KMS-11 (cell line): Measurements from ENCODE around the gene APCDD1L.

Source experiments
- H2AFZ ChIP-seq: fragments of 200-600 bp; sonication (generic); 2 replicates; pipeline ENCODE4 v1.6.1; 2016; ENCODE audit warnings: antibody characterized with exemption, mixed run types, low read depth
- H3K27ac ChIP-seq: fragments of 200-600 bp; sonication (generic); 2 replicates; pipeline ENCODE4 v1.6.1; 2016; ENCODE audit warnings: mild to moderate bottlenecking, mixed run types
- H3K27me3 ChIP-seq: fragments of 200-600 bp; sonication (generic); 2 replicates; pipeline ENCODE4 v1.6.1; 2017; ENCODE audit warnings: mild to moderate bottlenecking, low read depth, mixed run types, moderate library complexity; ENCODE audit not compliant: insufficient read depth
- H3K36me3 ChIP-seq: fragments of 200-600 bp; sonication (generic); 2 replicates; pipeline ENCODE4 v1.6.1; 2017; ENCODE audit warnings: mild to moderate bottlenecking, mixed run types; ENCODE audit not compliant: insufficient read depth
- H3K4me1 ChIP-seq: fragments of 200-600 bp; sonication (generic); 2 replicates; pipeline ENCODE4 v1.6.1; 2016; ENCODE audit warnings: mild to moderate bottlenecking, low read depth, mixed run types; ENCODE audit not compliant: poor library complexity, severe bottlenecking
- H3K4me2 ChIP-seq: fragments of 200-600 bp; sonication (generic); 2 replicates; pipeline ENCODE4 v1.7.0; 2016; ENCODE audit warnings: mild to moderate bottlenecking, mixed run types
- H3K4me3 ChIP-seq: fragments of 200-600 bp; sonication (generic); IDR thresholded peaks from 2 replicates; pipeline ENCODE4 v1.6.1; 2017; ENCODE audit warnings: low read depth, low read length, mixed read lengths; ENCODE audit not compliant: insufficient read depth
- H3K79me2 ChIP-seq: fragments of 200-600 bp; sonication (generic); 2 replicates; pipeline ENCODE4 v1.6.1; 2016; ENCODE audit warnings: low read depth, mixed run types; ENCODE audit not compliant: insufficient read depth
- H3K9ac ChIP-seq: fragments of 200-600 bp; sonication (generic); 2 replicates; pipeline ENCODE4 v1.6.1; 2016; ENCODE audit warnings: mild to moderate bottlenecking, mixed run types
- H4K20me1 ChIP-seq: fragments of 200-600 bp; sonication (generic); 2 replicates; pipeline ENCODE4 v1.6.1; 2016; ENCODE audit warnings: mild to moderate bottlenecking, mixed run types; ENCODE audit not compliant: insufficient read depth
- CTCF ChIP-seq: fragments of 200-600 bp; sonication (generic); conservative IDR thresholded peaks from 2 replicates; pipeline ENCODE4 v1.6.1; 2017; ENCODE audit warnings: low read depth, mild to moderate bottlenecking, antibody characterized with exemption, low read length, moderate library complexity, mixed read lengths

Gene APCDD1L

GRCh38 chr20:58447511-58448391, 67.4 kb downstream of the APCDD1L start:
- Histone ChIP-seq H3K27me3 (no peaks in the 10 kb centered on the region), H3K27ac (no peak overlapping the region), H3K79me2 (no peaks in the 10 kb centered on the region), H3K9ac (no peak overlapping the region), H3K4me3 (no peak overlapping the region), H4K20me1 (no peaks in the 10 kb centered on the region), H3K4me1 (peaks cover 6% of the 10 kb centered on the region), H2AFZ (no peak overlapping the region), H3K4me2 (no peak overlapping the region), H3K36me3 (no peaks in the 10 kb centered on the region; the same call in 1 of the 2 replicates)
- peak; percentile 60 for TF ChIP-seq CTCF

GRCh38 chr20:58446960-58447265, 68.3 kb downstream of the APCDD1L start:
- no peaks in the 10 kb centered on the region for H3K4me1 ChIP-seq
- H3K36me3 ChIP-seq: no peaks in the 10 kb centered on the region; the same call in 1 of the 2 replicates
- TF ChIP-seq CTCF: no peak
- H2AFZ ChIP-seq: no peak overlapping the region
- H3K79me2 ChIP-seq: no peaks in the 10 kb centered on the region
- no peak overlapping the region for H3K9ac ChIP-seq
- H3K4me2 ChIP-seq: no peak overlapping the region
- no peaks in the 10 kb centered on the region for H4K20me1 ChIP-seq
- no peak overlapping the region for H3K27ac ChIP-seq
- no peaks in the 10 kb centered on the region for H3K27me3 ChIP-seq
- no peak overlapping the region for H3K4me3 ChIP-seq

GRCh38 chr20:58446264-58446959, 68.8 kb downstream of the APCDD1L start:
- no peaks in the 10 kb centered on the region for H4K20me1 ChIP-seq
- no peaks in the 10 kb centered on the region for H3K4me1 ChIP-seq
- no peak overlapping the region for H3K4me2 ChIP-seq
- no peak overlapping the region for H3K27ac ChIP-seq
- H3K79me2 ChIP-seq: peaks cover 1% of the 10 kb centered on the region; the same call in 1 of the 2 replicates
- no peak overlapping the region for H2AFZ ChIP-seq
- no peaks in the 10 kb centered on the region for H3K27me3 ChIP-seq
- no peak overlapping the region for H3K4me3 ChIP-seq
- H3K36me3 ChIP-seq: no peaks in the 10 kb centered on the region; the same call in 1 of the 2 replicates
- H3K9ac ChIP-seq: no peak overlapping the region
- no peak for TF ChIP-seq CTCF

DNA sequence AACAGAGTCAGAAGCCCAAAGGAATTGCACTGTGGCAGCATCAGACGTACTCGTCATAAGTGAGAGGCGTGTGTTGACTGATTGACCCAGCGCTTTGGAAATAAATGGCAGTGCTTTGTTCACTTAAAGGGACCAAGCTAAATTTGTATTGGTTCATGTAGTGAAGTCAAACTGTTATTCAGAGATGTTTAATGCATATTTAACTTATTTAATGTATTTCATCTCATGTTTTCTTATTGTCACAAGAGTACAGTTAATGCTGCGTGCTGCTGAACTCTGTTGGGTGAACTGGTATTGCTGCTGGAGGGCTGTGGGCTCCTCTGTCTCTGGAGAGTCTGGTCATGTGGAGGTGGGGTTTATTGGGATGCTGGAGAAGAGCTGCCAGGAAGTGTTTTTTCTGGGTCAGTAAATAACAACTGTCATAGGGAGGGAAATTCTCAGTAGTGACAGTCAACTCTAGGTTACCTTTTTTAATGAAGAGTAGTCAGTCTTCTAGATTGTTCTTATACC, 70.4 kb downstream of the APCDD1L start:
- Histone ChIP-seq H2AFZ (no peak overlapping the region), H3K4me3 (no peak overlapping the region), H3K4me1 (no peaks in the 10 kb centered on the region), H3K27me3 (no peaks in the 10 kb centered on the region), H3K79me2 (peaks cover 8% of the 10 kb centered on the region; the same call in 1 of the 2 replicates), H4K20me1 (no peaks in the 10 kb centered on the region), H3K27ac (no peak overlapping the region), H3K4me2 (no peak overlapping the region), H3K36me3 (no peaks in the 10 kb centered on the region; the same call in 1 of the 2 replicates), H3K9ac (no peak overlapping the region)
- no peak for TF ChIP-seq CTCF
